Stimulated activated naive CD8-positive, alpha-beta T cell treated with anti-CD3 and anti-CD28 coated beads, Interleukin-15, amount 100 ng/mL, for 72 hours (primary cell): ENCODE measurements around the gene ZNF557.

Experiments
- ATAC-seq: fragments of 150-1000 bp; cut with Tn5 transposase; 2 replicates; pipeline ENCODE4 v1.10.0; 2021; ENCODE audit warnings: mild to moderate bottlenecking, moderate library complexity
- DNase-seq, 2 donors: peaks; one replicate each; pipeline ENCODE4 v3.0.0; 2021 to 2022
- H3K27ac Mint-ChIP-seq, 2 donors: one replicate each; pipeline ENCODE4 v1.8.0; 2022; ENCODE audit warnings: mild to moderate bottlenecking in 2 of 2, mixed read lengths in 2 of 2, moderate library complexity in 2 of 2
- H3K27me3 Mint-ChIP-seq: one replicate; pipeline ENCODE4 v1.8.0; 2022; ENCODE audit warnings: mixed read lengths
- H3K4me1 Mint-ChIP-seq: one replicate; pipeline ENCODE4 v1.8.0; 2022; ENCODE audit warnings: mild to moderate bottlenecking, mixed read lengths
- H3K4me3 Mint-ChIP-seq, 2 donors: one replicate each; pipeline ENCODE4 v1.8.0; 2022; ENCODE audit warnings: mild to moderate bottlenecking in 2 of 2, mixed read lengths in 2 of 2, moderate library complexity in 1 of 2
- H3K9me3 Mint-ChIP-seq, 2 donors: one replicate each; pipeline ENCODE4 v1.8.0; 2022; ENCODE audit warnings: mixed read lengths in 2 of 2

ZNF557 gene

DNA sequence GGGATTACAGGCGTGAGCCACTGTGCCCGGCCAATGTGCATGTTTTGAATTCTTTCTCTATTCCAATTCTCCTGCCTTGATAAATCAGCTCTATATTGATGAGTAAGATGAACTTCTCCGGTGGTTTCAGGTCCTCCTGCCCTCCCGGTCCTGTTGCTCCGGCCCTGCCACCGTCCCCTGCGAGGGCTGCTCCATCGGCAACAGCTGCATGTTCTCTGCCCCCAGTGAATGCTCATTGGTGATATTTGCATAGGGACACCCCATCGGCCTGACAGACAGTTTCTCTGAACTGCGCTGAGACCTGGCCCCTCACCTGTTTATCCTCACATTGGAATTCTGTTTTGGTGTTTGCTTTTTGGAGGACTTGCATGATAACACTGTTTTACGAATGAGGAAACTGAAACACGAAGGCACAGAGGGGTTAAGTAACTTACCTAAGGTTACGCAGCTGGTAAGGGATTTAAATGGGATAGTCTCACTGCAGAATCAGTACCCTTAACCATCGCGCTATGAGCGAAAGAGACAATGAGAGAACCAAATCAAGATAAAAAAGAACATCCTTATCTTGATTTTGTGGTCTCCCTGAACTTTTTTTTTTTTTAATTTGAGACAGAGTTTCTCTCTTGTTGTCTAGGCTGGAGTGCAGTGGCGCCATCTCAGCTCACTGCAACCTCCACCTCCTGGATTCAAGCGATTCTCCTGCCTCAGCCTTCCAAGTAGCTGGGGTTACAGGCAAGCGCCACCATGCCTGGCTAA, 32.2 kb downstream of the ZNF557 start:
- Mint-ChIP-seq H3K9me3 (peaks cover 15 to 19% of the 10 kb centered on the region in 2 donors), H3K27me3 (peaks cover 7% of the 10 kb centered on the region), H3K4me1 (peaks cover 16% of the 10 kb centered on the region), H3K4me3 (no peak overlapping the region), H3K27ac (no peak overlapping the region)
- DNase-seq (no peak), ATAC-seq (no peak)

DNA sequence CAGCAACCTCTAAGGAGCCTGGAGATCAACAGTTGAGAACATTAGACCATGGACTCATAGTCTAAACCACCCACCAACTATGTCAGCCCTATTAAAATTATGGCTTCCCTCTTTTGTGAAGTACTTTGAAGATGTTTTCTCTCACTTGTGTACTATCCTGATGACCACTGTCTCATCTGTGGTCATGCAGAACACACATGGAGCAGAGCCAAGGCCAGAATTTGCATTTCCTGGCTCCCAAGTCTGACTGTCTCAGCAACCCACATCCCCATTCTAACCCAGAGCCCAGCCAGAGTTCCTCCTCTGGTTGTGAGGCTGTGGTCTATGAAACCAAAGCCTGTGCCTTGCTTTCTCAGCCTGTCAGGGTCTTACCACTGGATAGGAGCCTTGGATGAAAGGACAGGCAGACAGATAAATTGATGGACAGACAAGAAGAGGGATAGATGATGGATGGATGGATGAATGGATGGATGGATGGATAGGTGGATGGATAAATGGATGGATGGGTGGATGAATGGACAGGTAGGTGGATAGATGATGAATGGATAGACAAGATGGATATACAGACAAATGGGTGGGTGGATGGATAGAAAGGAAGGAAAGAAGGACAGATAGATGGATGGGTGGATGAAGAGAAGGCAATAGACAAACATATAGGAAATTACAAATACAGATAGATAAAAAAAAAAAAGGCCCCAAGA, 35.4 kb downstream of the ZNF557 start:
- DNase-seq (no peak), ATAC-seq (no peak)
- Mint-ChIP-seq H3K27ac (no peak overlapping the region), H3K27me3 (peaks cover 7% of the 10 kb centered on the region), H3K4me3 (no peak overlapping the region), H3K4me1 (peaks cover 1% of the 10 kb centered on the region), H3K9me3 (no peaks in the 10 kb centered on the region)

DNA sequence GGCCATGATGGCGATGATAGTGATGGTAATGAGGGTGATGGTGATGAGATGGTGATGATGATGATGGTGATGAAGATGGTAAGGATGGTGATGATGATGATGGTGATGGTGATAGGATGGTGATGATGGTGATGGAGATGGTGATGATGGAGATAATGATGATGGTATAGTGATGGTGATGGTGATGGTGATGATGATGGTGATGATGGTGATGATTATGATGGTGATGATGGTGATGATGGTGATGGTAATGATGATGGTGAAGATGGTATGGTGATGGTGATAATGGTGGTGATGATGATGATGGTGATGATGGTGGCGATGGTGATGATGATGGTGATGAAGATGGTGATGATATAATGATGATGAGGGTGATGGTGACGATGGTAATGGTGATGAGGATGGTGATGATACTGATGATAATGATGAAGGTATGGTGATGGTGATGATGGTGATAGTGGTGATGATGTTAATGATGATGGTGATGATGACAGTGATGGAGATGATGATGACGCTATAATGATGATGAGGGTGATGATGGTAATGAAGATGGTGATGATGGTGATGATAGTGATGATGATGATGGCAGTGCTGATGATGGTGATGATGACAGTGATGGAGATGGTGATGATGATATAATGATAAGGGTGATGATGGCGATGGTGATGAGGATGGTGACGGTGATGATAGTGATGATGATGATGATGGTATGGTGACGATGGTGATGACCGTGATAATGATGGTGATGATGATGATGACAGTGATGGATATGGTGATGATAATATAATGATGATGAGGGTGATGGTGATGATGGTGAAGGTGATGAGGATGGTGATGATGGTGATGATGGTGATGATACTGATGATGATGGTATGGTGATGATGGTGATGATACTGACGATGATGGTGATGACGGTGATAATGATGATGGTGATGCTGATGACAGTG, 37.5 kb downstream of the ZNF557 start:
- ATAC-seq, result no peak
- no peak overlapping the region for H3K4me3 Mint-ChIP-seq
- no peak overlapping the region for H3K27ac Mint-ChIP-seq
- no peaks in the 10 kb centered on the region for H3K27me3 Mint-ChIP-seq
- no peaks in the 10 kb centered on the region for H3K9me3 Mint-ChIP-seq
- no peak for DNase-seq
- no peaks in the 10 kb centered on the region for H3K4me1 Mint-ChIP-seq

DNA sequence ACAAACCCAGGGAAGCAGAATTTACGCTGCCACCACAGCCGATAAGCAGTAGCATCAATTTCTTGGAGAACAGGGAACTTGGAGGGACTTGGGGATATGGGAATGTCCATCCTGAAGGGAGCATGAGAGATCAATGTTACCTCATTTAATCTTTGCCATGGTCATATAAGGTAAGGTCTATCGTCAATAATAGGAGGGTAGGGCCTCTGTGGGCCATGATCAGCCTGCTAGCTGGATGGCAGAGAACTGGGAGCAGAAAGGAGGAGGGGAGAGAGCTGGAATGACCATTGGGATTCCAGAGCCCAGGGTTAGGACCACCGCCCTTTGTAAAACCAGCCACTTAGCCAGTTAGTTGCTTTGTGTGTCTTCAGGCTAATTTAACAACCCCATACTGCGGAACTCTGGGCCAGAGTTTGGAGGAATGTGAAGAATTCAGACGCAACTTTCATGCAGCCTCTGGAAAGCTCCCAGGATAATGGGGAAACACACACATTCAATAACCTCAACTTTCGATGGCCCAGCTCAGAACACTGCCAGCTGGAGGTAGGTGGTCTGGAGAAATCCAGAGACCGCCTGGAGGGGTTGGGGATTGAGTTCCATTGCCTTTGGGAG, 40.3 kb downstream of the ZNF557 start:
- Mint-ChIP-seq H3K9me3 (peaks cover 0 to 5% of the 10 kb centered on the region in 2 donors), H3K27me3 (no peaks in the 10 kb centered on the region), H3K27ac (no peak overlapping the region), H3K4me3 (no peak overlapping the region), H3K4me1 (no peaks in the 10 kb centered on the region)
- ATAC-seq (no peak), DNase-seq (no peak)

DNA sequence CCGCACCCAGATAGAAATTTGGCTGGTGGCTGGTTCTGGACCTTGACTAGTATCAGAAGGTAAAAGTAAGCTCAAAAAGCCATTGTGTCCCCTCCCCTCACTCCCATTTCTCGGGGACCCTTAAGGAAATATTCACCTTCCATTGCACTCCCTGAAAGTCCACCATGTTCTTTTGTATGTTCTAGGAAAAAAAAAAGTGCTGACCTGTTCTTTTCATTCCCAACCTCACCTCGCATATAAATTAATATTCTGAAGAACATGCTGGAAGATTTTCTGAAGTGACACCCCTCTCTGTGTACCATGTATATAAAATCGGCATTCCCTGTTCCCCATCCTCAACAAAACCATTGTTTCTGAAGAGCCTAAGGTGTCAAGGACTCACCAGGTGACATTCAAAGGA, 43.2 kb downstream of the ZNF557 start:
- ATAC-seq (no peak), DNase-seq (no peak)
- Mint-ChIP-seq H3K4me3 (no peak overlapping the region), H3K27me3 (no peaks in the 10 kb centered on the region), H3K9me3 (peaks cover 0 to 5% of the 10 kb centered on the region in 2 donors), H3K27ac (no peak overlapping the region), H3K4me1 (no peaks in the 10 kb centered on the region)

DNA sequence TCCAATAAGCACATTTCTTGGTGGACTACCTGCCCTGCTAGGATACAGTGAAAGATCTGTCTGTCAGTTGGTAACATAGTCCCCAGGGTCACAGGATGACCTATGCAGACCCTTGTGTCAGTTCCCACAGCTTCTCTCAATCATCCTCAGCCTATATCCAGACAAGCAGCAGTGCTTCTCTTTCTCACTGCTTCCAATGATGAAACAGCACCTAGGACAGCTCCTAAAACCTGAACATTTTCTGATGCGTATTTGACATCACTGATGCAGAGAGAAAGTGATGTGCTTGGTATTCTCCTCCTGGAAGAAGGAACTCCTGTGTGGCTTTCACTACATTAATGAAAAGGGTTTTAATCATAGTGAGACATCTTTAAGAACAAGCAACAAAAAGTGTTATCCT, 43.7 kb downstream of the ZNF557 start:
- no peak overlapping the region for H3K27ac Mint-ChIP-seq
- DNase-seq (no peak), ATAC-seq (no peak)
- peaks cover 0 to 5% of the 10 kb centered on the region in 2 donors for H3K9me3 Mint-ChIP-seq
- no peaks in the 10 kb centered on the region for H3K4me1 Mint-ChIP-seq
- H3K4me3 Mint-ChIP-seq, result no peak overlapping the region
- no peaks in the 10 kb centered on the region for H3K27me3 Mint-ChIP-seq

DNA sequence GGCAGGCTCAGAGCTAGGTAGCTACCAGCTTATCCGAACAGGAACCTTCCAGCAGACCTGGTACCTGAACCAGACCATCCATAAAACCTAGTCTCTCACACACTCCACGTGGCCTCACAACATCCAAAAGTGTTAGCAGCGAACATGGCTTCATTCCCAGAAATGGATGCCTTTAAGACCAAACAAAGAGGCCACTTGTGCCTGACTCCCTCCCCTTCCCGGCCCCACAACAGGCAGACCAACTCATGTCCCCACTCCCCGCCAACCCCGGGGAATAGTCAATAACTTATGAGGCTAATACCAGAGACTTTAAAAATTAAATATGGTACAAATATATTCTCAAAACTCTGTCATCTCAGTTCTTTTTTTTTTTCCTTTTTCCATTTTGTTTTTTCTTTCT, 46.2 kb downstream of the ZNF557 start:
- Mint-ChIP-seq H3K4me1 (no peaks in the 10 kb centered on the region), H3K27me3 (no peaks in the 10 kb centered on the region), H3K27ac (no peak overlapping the region), H3K4me3 (no peak overlapping the region), H3K9me3 (peaks cover 0 to 5% of the 10 kb centered on the region in 2 donors)
- ATAC-seq, result no peak
- DNase-seq, result no peak

DNA sequence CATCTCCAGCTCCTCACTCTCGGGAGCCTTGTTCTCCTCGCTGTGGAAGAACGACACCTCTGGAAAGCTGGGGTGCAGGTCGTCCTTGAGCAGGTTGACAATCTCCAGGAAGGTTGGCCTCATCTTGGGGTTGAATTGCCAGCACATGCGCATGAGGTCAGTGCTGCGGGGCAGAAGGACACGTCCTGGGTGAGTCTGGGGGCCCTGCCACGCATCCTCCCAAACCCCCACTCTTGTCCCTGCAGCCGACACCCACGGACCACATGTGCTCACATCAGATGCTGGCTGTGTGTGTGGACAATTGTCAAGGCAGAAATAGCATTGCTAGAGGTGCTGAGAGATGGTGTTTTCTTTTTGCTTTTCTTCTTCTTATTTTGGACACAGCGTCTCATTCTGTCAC, 47.7 kb downstream of the ZNF557 start:
- no peak for ATAC-seq
- Mint-ChIP-seq H3K27me3 (no peaks in the 10 kb centered on the region), H3K4me3 (no peak overlapping the region), H3K9me3 (peaks cover 0 to 5% of the 10 kb centered on the region in 2 donors), H3K4me1 (no peaks in the 10 kb centered on the region), H3K27ac (no peak overlapping the region)
- DNase-seq, result no peak

DNA sequence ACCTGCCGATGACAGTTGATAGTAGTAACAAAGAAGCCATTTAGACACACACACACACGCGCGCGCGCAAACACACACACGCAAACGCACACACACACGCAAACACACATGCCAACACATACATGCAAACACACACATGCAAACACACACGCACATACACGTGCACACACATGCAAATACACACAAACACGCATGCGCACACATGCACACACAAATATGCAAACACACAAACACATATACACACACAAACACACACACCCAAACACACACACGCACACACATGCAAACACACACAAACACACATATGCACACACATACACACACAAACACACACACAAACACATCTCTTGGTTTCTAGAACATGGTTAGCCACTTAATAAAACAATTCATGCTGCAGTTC, 50.1 kb downstream of the ZNF557 start:
- ATAC-seq, result no peak
- DNase-seq, result no peak
- no peaks in the 10 kb centered on the region for H3K27me3 Mint-ChIP-seq
- no peaks in the 10 kb centered on the region for H3K4me1 Mint-ChIP-seq
- H3K9me3 Mint-ChIP-seq, result peaks cover 1 to 3% of the 10 kb centered on the region in 2 donors
- H3K4me3 Mint-ChIP-seq, result no peak overlapping the region
- no peak overlapping the region for H3K27ac Mint-ChIP-seq

DNA sequence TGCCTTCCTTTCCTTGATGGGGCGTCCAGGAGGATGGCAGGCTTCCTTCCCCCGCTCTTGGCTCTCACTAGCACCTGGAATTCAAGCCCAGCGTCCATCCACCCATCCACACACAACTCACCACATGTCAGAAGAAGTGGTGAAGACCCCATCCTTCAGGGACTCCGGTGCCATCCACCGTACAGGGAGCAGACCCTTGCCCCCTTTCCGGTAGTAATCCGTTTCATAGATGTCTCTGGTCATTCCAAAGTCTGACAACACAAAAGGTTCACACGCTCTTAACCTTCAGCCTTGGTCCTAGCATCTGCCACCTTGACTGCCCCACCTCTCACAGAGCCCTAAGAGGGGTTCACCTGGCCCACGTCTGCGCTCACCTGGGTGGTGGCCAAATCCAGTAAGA, 51.0 kb downstream of the ZNF557 start:
- Mint-ChIP-seq H3K27ac (no peak overlapping the region), H3K4me3 (no peak overlapping the region), H3K4me1 (no peaks in the 10 kb centered on the region), H3K9me3 (peaks cover 7 to 12% of the 10 kb centered on the region in 2 donors), H3K27me3 (no peaks in the 10 kb centered on the region)
- no peak for ATAC-seq
- DNase-seq, result no peak

DNA sequence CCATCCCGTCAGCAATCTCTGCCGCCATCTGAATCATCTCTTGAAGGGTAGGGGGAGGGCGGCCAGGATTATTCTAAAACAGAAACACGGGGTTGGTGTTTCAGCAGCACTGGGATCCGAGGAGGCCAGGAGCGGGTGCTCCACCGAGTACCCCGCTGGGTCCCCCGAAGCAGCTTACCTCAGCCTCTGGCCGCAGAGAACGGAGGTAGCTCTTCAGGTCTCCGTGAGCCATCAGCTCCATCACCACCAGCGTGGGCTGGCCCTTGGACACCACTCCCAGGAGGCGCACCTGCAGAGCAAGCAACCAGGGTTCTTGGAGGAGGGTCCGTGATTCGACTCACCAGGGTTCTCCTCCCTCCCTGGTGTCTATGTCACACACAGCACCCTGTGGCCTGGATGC, 53.2 kb downstream of the ZNF557 start:
- peaks cover 11 to 24% of the 10 kb centered on the region in 2 donors for H3K9me3 Mint-ChIP-seq
- DNase-seq (no peak), ATAC-seq (no peak)
- H3K4me3 Mint-ChIP-seq, result no peak overlapping the region
- no peaks in the 10 kb centered on the region for H3K27me3 Mint-ChIP-seq
- no peaks in the 10 kb centered on the region for H3K4me1 Mint-ChIP-seq
- no peak overlapping the region for H3K27ac Mint-ChIP-seq

DNA sequence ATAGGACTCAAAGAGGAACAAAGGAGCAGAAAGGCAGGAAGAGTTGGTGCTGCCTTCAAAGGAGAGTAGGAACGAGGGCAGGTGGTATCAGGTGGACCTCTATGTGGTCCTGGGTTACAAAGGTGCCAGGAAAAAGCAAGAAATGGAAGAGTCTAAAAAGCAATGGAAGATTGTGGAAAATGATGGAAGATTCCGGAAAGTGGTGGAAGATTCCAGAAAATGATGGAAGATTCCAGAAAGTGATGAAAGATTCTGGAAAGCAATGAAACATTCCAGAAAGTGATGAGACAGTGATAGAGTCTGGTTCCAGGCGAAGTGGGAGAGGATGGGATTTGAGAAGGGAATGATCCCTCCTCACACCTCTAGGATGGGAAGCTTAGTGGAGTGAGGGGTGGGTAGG, 55.3 kb downstream of the ZNF557 start:
- Mint-ChIP-seq H3K27me3 (no peaks in the 10 kb centered on the region), H3K9me3 (peaks cover 11 to 24% of the 10 kb centered on the region in 2 donors), H3K4me3 (no peak overlapping the region), H3K4me1 (no peaks in the 10 kb centered on the region), H3K27ac (no peak overlapping the region)
- ATAC-seq (no peak), DNase-seq (no peak)

DNA sequence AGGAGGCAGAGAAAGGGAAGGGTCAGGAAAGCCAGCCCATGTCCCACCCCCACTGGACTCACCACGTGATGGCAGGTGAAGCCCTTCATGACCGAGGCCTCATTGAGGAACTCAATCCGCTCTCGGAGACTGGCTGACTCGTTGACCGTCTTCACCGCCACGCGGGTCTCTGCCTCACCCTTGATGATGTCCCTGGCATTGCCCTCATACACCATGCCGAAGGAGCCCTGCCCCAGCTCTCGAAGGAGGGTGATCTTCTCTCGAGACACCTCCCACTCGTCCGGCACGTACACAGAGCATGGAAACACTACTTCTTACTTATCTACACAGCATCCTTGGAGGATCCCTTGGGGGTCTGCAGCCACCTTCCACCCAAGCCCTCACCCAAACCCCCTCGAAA, 55.7 kb downstream of the ZNF557 start:
- Mint-ChIP-seq H3K27ac (peak overlapping the region in 1 of 2 donors; percentile 31), H3K4me3 (no peak overlapping the region), H3K9me3 (peaks cover 11 to 24% of the 10 kb centered on the region in 2 donors), H3K27me3 (no peaks in the 10 kb centered on the region), H3K4me1 (no peaks in the 10 kb centered on the region)
- DNase-seq, result no peak
- no peak for ATAC-seq

DNA sequence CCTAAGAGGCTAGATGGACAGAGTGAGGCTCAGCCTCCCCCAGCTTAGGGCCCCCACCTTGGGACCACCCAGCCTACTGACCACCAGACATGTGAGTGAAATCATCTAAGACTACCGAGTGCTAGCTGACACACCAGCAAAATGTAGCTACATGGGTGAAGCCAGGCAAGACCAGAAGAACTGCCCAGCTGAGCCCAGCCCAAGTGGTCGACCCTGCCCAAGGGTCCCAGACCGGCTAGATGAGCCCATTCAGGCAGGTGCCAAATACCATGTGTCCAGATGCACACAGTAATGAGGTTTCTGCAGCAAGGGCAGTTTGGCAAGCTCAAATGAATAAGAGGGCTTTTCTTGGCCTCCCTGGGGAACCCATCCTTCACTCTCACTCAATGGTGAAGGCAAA, 56.6 kb downstream of the ZNF557 start:
- Mint-ChIP-seq H3K9me3 (peaks cover 11 to 24% of the 10 kb centered on the region in 2 donors), H3K27ac (no peak overlapping the region), H3K4me3 (no peak overlapping the region), H3K4me1 (no peaks in the 10 kb centered on the region), H3K27me3 (no peaks in the 10 kb centered on the region)
- DNase-seq, result no peak
- no peak for ATAC-seq

DNA sequence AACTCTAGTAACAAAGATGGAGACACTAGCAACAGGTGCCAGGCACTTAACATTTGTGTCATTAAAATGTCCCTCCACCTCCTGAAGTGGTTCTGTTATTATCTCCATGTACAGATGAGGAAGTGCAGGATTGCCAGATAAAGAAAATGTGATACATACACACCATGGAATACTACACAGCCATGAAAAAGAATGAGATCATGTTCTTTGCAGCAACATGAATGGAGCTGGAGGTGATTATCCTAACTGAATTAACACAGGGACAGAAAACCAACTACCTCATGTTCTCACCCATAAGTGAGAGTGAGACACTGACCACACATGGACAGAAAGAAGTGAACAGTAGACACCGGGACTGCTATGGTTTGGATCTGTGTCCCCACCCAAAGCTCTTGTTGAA, 60.5 kb downstream of the ZNF557 start:
- peaks cover 6 to 17% of the 10 kb centered on the region in 2 donors for H3K9me3 Mint-ChIP-seq
- no peak overlapping the region for H3K4me3 Mint-ChIP-seq
- DNase-seq, result no peak

More for the DNA sequence above, 60.5 kb downstream of the ZNF557 start:
- H3K4me1 Mint-ChIP-seq, result no peaks in the 10 kb centered on the region
- no peak for ATAC-seq
- no peak overlapping the region for H3K27ac Mint-ChIP-seq
- no peaks in the 10 kb centered on the region for H3K27me3 Mint-ChIP-seq
